H1 (cell line): ENCODE results near the gene ASXL3. TPM values are rescaled to one million over a fixed set of nuclear protein-coding genes. Genes with fewer than 3 reads are reported as not detected.

ENCODE experiments used
- CTCF ChIA-PET: fragments of 300-600 bp; sonication (Branson Sonifier 250); formaldehyde crosslinking; loops from one replicate; lab custom pipeline; 2021; ENCODE audit not compliant: partially characterized antibody; lab: Charles Lee
- POLR2A ChIA-PET: fragments of 300-600 bp; sonication (Branson Sonifier 250); formaldehyde crosslinking; loops from one replicate; lab custom pipeline; 2021; ENCODE audit warnings: inconsistent platforms; ENCODE audit not compliant: partially characterized antibody; lab: Charles Lee
- DNase-seq, 2 experiments: peaks; one replicate each; pipeline versions ENCODE4 v3.0.0 to v3.0.0-alpha.2; 2010 to 2022; ENCODE audit warnings: low spot score in 2 of 2, low read depth in 1 of 2, mixed read lengths in 1 of 2
- FAIRE-seq: peaks from 2 replicates; lab custom pipeline; 2011; peaks lifted over from hg19 to GRCh38; lab: Jason Lieb, UNC
- H2AFZ ChIP-seq: 2 replicates; pipeline ENCODE4 v1.8.1; 2012; ENCODE audit warnings: low read length, inconsistent platforms
- H2AK5ac ChIP-seq: 2 replicates; pipeline ENCODE4 v1.6.1; 2013; ENCODE audit warnings: low read depth, low read length
- H2BK120ac ChIP-seq: replicated peaks from 2 replicates; pipeline ENCODE3; 2013; ENCODE audit warnings: low read depth, low read length, inconsistent platforms
- H2BK12ac ChIP-seq: 2 replicates; pipeline ENCODE4 v1.6.1; 2013; ENCODE audit warnings: low read depth, low read length
- H2BK15ac ChIP-seq: 2 replicates; pipeline ENCODE4 v1.6.1; 2013; ENCODE audit warnings: low read length
- H2BK20ac ChIP-seq: 2 replicates; pipeline ENCODE4 v1.6.1; 2013; ENCODE audit warnings: low read length
- H2BK5ac ChIP-seq: 2 replicates; pipeline ENCODE4 v1.6.1; 2013; ENCODE audit warnings: low read depth, low read length
- H3K14ac ChIP-seq: 2 replicates; pipeline ENCODE4 v1.6.1; 2013; ENCODE audit warnings: inconsistent platforms; ENCODE audit not compliant: insufficient read length
- H3K18ac ChIP-seq: 2 replicates; pipeline ENCODE4 v1.6.1; 2013; ENCODE audit warnings: low read length; ENCODE audit errors: extremely low read depth
- H3K23ac ChIP-seq: 2 replicates; pipeline ENCODE4 v1.6.1; 2013; ENCODE audit warnings: inconsistent platforms; ENCODE audit not compliant: insufficient read length
- H3K23me2 ChIP-seq: 2 replicates; pipeline ENCODE4 v1.6.1; 2013; ENCODE audit warnings: low read depth, low read length
- H3K27ac ChIP-seq: 2 replicates; pipeline ENCODE4 v1.6.1; 2011; ENCODE audit warnings: low read depth, low read length, inconsistent platforms
- H3K27me3 ChIP-seq, 4 experiments: replicated peaks in 1 of 4; 1 replicate in 1 of 4; 2 replicates in 3 of 4; pipeline versions ENCODE4 v1.6.1 to v1.8.1; 2011 to 2013; ENCODE audit warnings: low read length in 3 of 4, mild to moderate bottlenecking in 3 of 4, inconsistent platforms in 2 of 4, mixed read lengths in 2 of 4, moderate library complexity in 1 of 4; ENCODE audit not compliant: control insufficient read depth in 3 of 4, insufficient read depth in 3 of 4; ENCODE audit errors: extremely low read depth in 1 of 4
- H3K36me3 ChIP-seq, 4 experiments: 2 replicates each; pipeline versions ENCODE4 v1.6.1 to v1.8.1; 2011 to 2013; ENCODE audit warnings: mild to moderate bottlenecking in 4 of 4, low read length in 3 of 4, moderate library complexity in 2 of 4, control low read depth in 1 of 4, inconsistent platforms in 1 of 4; ENCODE audit not compliant: insufficient read depth in 4 of 4, control insufficient read depth in 2 of 4
- H3K4ac ChIP-seq: replicated peaks from 2 replicates; pipeline ENCODE3; 2013; ENCODE audit warnings: low read length, low read depth, mixed read lengths, inconsistent platforms; ENCODE audit not compliant: insufficient read length
- H3K4me1 ChIP-seq, 4 experiments: replicated peaks in 1 of 4; 1 replicate in 1 of 4; 2 replicates in 3 of 4; pipeline versions ENCODE4 v1.6.1 to v1.8.1; 2011 to 2013; ENCODE audit warnings: low read length in 3 of 4, inconsistent platforms in 2 of 4, mixed read lengths in 1 of 4; ENCODE audit not compliant: insufficient read depth in 4 of 4, control insufficient read depth in 3 of 4
- H3K4me2 ChIP-seq, 2 experiments: 2 replicates each; pipeline versions ENCODE4 v1.6.1 to v1.8.1; 2011 to 2013; ENCODE audit warnings: low read depth in 2 of 2, low read length in 2 of 2, control low read depth in 1 of 2, inconsistent platforms in 1 of 2, mild to moderate bottlenecking in 1 of 2; ENCODE audit not compliant: insufficient read depth in 1 of 2
- H3K4me3 ChIP-seq, 4 experiments: fragments of 200-600, 300-600 bp in 1 of 4; sonication (generic), shearing (Covaris generic), sonication (Bioruptor Twin) in 1 of 4; 2 replicates each; pipeline versions ENCODE4 v1.5.1 to v1.8.1; 2011 to 2016; ENCODE audit warnings: low read length in 4 of 4, low read depth in 3 of 4, control low read depth in 2 of 4, inconsistent platforms in 2 of 4, mild to moderate bottlenecking in 2 of 4, mixed read lengths in 1 of 4, moderate library complexity in 1 of 4; ENCODE audit not compliant: insufficient read depth in 2 of 4; ENCODE audit errors: extremely low read depth in 1 of 4
- H3K56ac ChIP-seq: replicated peaks from 2 replicates; pipeline ENCODE3; 2013; ENCODE audit warnings: low read depth, mild to moderate bottlenecking, mixed read lengths, low read length, inconsistent platforms; ENCODE audit not compliant: insufficient read length
- H3K79me1 ChIP-seq: 2 replicates; pipeline ENCODE4 v1.6.1; 2013; ENCODE audit warnings: low read depth, low read length, control low read depth
- H3K79me2 ChIP-seq, 2 experiments: 2 replicates each; pipeline versions ENCODE4 v1.6.1 to v1.8.1; 2012 to 2013; ENCODE audit warnings: low read length in 2 of 2, mild to moderate bottlenecking in 2 of 2, inconsistent platforms in 1 of 2; ENCODE audit not compliant: insufficient read depth in 2 of 2, control insufficient read depth in 1 of 2
- H3K9ac ChIP-seq, 4 experiments: replicated peaks in 1 of 4; 1 replicate in 1 of 4; 2 replicates in 3 of 4; pipeline versions ENCODE4 v1.6.1 to v1.8.1; 2011 to 2013; ENCODE audit warnings: low read depth in 3 of 4, low read length in 3 of 4, control low read depth in 2 of 4, mild to moderate bottlenecking in 2 of 4, moderate library complexity in 2 of 4, inconsistent platforms in 1 of 4; ENCODE audit errors: extremely low read depth in 1 of 4
- H3K9me3 ChIP-seq, 2 experiments: 2 replicates each; pipeline versions ENCODE4 v1.6.1 to v1.8.1; 2012 to 2013; ENCODE audit warnings: mild to moderate bottlenecking in 2 of 2, moderate library complexity in 2 of 2, control low read depth in 1 of 2, inconsistent platforms in 1 of 2, low read depth in 1 of 2, low read length in 1 of 2, mixed read lengths in 1 of 2; ENCODE audit not compliant: insufficient read depth in 2 of 2
- H4K20me1 ChIP-seq, 2 experiments: replicated peaks in 1 of 2; 2 replicates each; pipeline versions ENCODE3 to v1.8.1; 2011 to 2013; ENCODE audit warnings: inconsistent platforms in 2 of 2, low read length in 2 of 2, mild to moderate bottlenecking in 1 of 2; ENCODE audit not compliant: insufficient read depth in 2 of 2, control insufficient read depth in 1 of 2
- H4K5ac ChIP-seq: 2 replicates; pipeline ENCODE4 v1.6.1; 2013; ENCODE audit warnings: low read length, low read depth, mixed read lengths, inconsistent platforms; ENCODE audit not compliant: insufficient read length
- H4K8ac ChIP-seq: 2 replicates; pipeline ENCODE4 v1.8.0; 2013; ENCODE audit warnings: mild to moderate bottlenecking, moderate library complexity, low read length, inconsistent platforms; ENCODE audit not compliant: insufficient read depth; ENCODE audit errors: extremely low read depth
- H4K91ac ChIP-seq: replicated peaks from 2 replicates; pipeline ENCODE3; 2013; ENCODE audit warnings: low read length, mixed read lengths, inconsistent platforms; ENCODE audit not compliant: insufficient read length
- BACH1 ChIP-seq: IDR thresholded peaks from 2 replicates; pipeline ENCODE4 v1.6.1; 2012; ENCODE audit warnings: low read length, improper control_type of control experiment
- GTF2F1 ChIP-seq: IDR thresholded peaks from 2 replicates; pipeline ENCODE4 v1.6.1; 2012; ENCODE audit warnings: low read depth, low read length, improper control_type of control experiment, borderline replicate concordance
- HDAC2 ChIP-seq, 2 experiments: fragments of 300-600 bp in 1 of 2; sonication (generic) in 1 of 2; IDR thresholded peaks; 2 replicates each; pipeline ENCODE4 v1.6.1; 2011 to 2012; ENCODE audit warnings: low read depth in 2 of 2, low read length in 2 of 2, mild to moderate bottlenecking in 2 of 2, moderate library complexity in 2 of 2, borderline replicate concordance in 1 of 2, inconsistent platforms in 1 of 2
- KDM4A ChIP-seq: IDR thresholded peaks from one replicate; pipeline ENCODE4 v1.7.1; 2012; ENCODE audit warnings: low read depth, mild to moderate bottlenecking, moderate library complexity, low read length, inconsistent platforms; ENCODE audit not compliant: severe bottlenecking
- MAFK ChIP-seq: IDR thresholded peaks from 2 replicates; pipeline ENCODE4 v1.6.1; 2012; ENCODE audit warnings: low read depth, mild to moderate bottlenecking, improper control_type of control experiment, low read length
- RAD21 ChIP-seq, 2 experiments: IDR thresholded peaks in 1 of 2; conservative IDR thresholded peaks in 1 of 2; 2 replicates each; pipeline ENCODE4 v1.6.1; 2011; ENCODE audit warnings: low read depth in 2 of 2, low read length in 2 of 2, improper control_type of control experiment in 1 of 2, inconsistent platforms in 1 of 2, mild to moderate bottlenecking in 1 of 2, moderate library complexity in 1 of 2
- RFX5 ChIP-seq: IDR thresholded peaks from 2 replicates; pipeline ENCODE4 v1.6.1; 2011; ENCODE audit warnings: low read depth, low read length, improper control_type of control experiment, borderline replicate concordance
- WGBS, 2 experiments: shearing (Covaris generic) in 1 of 2; methylation state at CpG; one replicate each; pipeline versions ENCODE4 v1.1.6 to v1.1.7; 2013 to 2015; ENCODE audit warnings: low lambda C conversion rate in 2 of 2, mixed read lengths in 2 of 2, inconsistent platforms in 1 of 2, low coverage in 1 of 2, missing lambda C conversion rate in 1 of 2; ENCODE audit not compliant: insufficient replicate concordance in 2 of 2, insufficient coverage in 1 of 2, insufficient read length in 1 of 2; ENCODE audit errors: extremely low coverage in 1 of 2, missing lambda C conversion rate in 1 of 2; 5-methylcytosine and 5-hydroxymethylcytosine counted together
- polyA plus RNA-seq, 7 experiments: library from polyadenylated mRNA; depleted of rRNA in 3 of 7; stranded (reverse) in 5 of 7; unstranded in 2 of 7; fragments of >200 nt in 5 of 7; fragments of 200-250 nt in 2 of 7; gene quantifications; 1 replicate in 5 of 7; 2 replicates in 1 of 7; 4 replicates in 1 of 7; pipeline versions ENCODE4 v1.2.1 to v1.2.3, GENCODE V29; 2011 to 2013; ENCODE audit warnings: missing spikeins in 2 of 7, mixed read lengths in 2 of 7
- total RNA-seq: library from RNA; stranded (reverse); fragmentation: NEBNext Ultra II Directional; extraction: Animal tissue kit (Norgen Biotek cat#: 25700); gene quantifications from 2 replicates; pipeline ENCODE4 v1.2.1, GENCODE V29; 2021

ASXL3 gene
- total and polyA plus RNA-seq, 2 of the 8 experiments (the other 6 are each of a cell fraction or from before 2014, with no cell fraction given) = 0.08 to 1.3 TPM

DNA sequence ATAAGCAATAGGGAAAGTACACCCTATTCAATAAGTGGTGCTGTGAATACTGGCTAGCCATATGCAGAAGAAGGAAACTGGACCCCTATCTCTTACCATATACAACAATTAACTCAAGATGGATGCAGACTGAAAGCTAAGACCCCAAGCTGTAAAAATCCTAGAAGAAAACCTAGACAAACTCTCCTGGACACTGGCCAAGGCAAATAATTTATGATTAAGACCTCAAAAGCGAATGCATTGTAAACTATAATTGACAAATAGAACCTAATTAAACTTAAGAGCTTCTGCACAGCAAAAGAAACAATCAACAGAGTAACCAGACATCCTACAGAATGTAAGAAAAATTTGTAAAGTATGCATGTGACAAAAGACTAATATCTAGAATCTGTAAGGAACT, 41.1 kb upstream of the ASXL3 start:
- no peak overlapping the region for H4K8ac ChIP-seq
- H3K27me3 ChIP-seq = no peaks in the 10 kb centered on the region
- peaks cover 0 to 2% (median 0%) of the 10 kb centered on the region in 4 experiments; a peak in 1 of 8 replicates for H3K36me3 ChIP-seq
- no peak overlapping the region for H3K18ac ChIP-seq
- POLR2A ChIA-PET = no interaction called here
- no peaks in the 10 kb centered on the region for H3K23me2 ChIP-seq
- no peak overlapping the region for H4K91ac ChIP-seq
- no peak overlapping the region for H3K4ac ChIP-seq
- H2BK12ac ChIP-seq = no peak overlapping the region
- H3K27ac ChIP-seq = no peak overlapping the region
- no peak overlapping the region for H2AFZ ChIP-seq
- H2AK5ac ChIP-seq = no peak overlapping the region
- H3K4me1 ChIP-seq = no peaks in the 10 kb centered on the region
- FAIRE-seq = no peak
- H4K5ac ChIP-seq = no peak overlapping the region
- no peaks in the 10 kb centered on the region for H4K20me1 ChIP-seq
- no peak for DNase-seq
- no peaks in the 10 kb centered on the region for H3K9me3 ChIP-seq
- no peaks in the 10 kb centered on the region for H3K79me2 ChIP-seq
- H3K4me3 ChIP-seq = no peak overlapping the region
- H2BK20ac ChIP-seq = no peak overlapping the region
- no peak overlapping the region for H3K56ac ChIP-seq
- no peak overlapping the region for H2BK15ac ChIP-seq
- no peak overlapping the region for H3K9ac ChIP-seq
- H3K79me1 ChIP-seq = no peaks in the 10 kb centered on the region
- H3K23ac ChIP-seq = no peak overlapping the region
- no peak for TF ChIP-seq HDAC2 (IDR thresholded peaks at IDR 0.05; ENCODE audit: borderline replicate concordance in 1 of 2, low read depth in 2 of 2, low read length in 2 of 2)
- no peak for TF ChIP-seq RAD21 (IDR thresholded peaks at IDR 0.05 in 1 of 2, conservative IDR thresholded peaks at IDR 0.05 in 1 of 2; ENCODE audit: low read depth in 2 of 2, low read length in 2 of 2)
- TF ChIP-seq BACH1 = no peak
- no peak for TF ChIP-seq MAFK
- no peak for TF ChIP-seq GTF2F1
- no peak for TF ChIP-seq RFX5
- no peak for TF ChIP-seq KDM4A
- no peak overlapping the region for H2BK120ac ChIP-seq
- no peak overlapping the region for H2BK5ac ChIP-seq
- CTCF ChIA-PET = no interaction called here
- no peak overlapping the region for H3K4me2 ChIP-seq
- no peak overlapping the region for H3K14ac ChIP-seq
- WGBS, 2 experiments = 96% methylated on average over 1 of the region's 1 CpG; no CpG with 5 or more reads in 1 of the 2 experiments
